NCI-H69 (cell line): ENCODE results near the gene UHMK1.

ENCODE experiments used
- DNase-seq: peaks from one replicate; lab custom pipeline; 2025; lab: John Stamatoyannopoulos, UW

UHMK1 gene

DNA sequence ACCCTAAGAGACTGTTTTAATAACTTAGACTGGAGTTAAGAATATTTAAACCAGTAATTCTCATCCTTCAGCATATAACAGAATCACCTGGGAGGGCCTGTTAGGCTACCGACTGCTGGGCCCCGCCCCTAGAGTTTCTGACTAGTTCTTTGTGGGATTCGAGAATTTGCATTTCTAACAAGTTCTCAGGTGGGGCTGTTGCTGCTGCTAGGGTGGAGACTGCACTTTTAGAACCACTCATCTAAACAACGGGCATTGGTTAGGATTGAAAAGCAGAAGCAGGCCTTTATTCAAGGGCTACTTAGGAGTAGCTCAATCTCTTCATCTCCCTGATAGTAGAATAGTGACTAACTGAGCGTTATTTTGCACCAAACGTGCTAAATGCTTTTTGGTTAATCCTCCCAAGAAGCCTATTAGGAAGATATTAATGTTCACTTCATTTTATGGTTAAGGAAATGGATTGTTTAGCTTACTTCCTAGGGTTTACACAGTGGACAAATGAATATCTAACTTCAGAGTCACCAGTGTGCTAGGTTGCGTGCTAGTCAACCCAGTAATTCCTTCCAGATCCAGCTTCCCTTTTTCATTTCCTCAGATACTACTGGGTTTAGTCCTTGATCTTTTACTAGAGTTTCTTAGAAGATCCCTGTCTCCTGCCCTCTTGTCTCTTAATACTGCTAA lies 32.8 kb downstream of the UHMK1 start:
- DNase-seq = no peak

DNA sequence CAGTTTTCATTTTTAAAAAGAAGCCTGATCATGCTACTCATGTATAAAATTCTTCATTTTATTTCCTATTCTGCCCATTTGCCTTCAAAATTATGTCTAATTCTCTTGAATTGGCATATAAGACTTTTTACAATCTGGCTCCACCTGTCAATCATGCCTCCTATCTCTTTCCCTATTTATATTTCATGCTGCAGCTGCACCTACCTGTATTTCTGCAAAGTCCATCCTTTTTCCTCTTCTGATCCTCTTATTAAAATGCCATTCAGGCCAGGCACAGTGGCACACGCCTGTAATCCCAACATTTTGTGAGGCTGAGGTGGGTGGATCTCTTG lies 33.3 kb downstream of the UHMK1 start:
- no peak for DNase-seq

DNA sequence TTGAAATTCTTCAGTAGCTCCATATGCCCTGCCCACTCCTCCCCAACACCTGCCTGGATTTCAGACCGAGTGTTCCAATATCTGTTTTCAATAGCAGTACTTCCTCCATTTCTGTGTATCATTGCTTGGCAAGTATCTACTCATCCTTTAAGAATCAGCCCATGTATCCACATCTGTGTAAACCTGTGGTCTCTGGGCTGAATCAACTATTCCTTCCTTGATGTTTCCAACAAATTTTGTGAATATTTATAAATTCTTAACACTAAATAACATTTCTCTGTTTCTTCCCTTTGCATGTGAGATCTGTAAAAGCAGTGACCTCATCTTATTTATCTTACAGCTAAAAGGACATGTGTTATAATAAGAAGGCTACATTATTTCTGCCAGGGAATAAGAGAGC lies 37.9 kb downstream of the UHMK1 start:
- DNase-seq = no peak

DNA sequence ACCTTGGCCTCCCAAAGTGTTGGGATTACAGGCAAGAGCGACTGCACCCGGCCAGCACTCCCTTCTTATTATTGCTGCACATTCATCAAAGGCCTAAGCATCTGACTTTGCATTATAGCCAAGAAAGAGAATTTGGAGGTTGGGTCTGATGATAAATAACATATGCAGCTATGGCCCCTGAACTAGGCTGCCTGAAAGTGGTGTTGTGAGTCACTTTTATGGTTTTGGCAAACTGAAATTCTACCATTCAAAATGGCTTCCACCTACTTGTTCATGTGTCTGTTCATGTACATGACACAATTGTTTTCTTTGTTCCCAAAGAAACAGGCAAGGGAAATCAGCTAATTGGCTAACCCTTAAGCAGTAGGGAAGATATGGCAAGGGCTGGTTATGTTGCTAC lies 38.9 kb downstream of the UHMK1 start:
- DNase-seq = no peak

DNA sequence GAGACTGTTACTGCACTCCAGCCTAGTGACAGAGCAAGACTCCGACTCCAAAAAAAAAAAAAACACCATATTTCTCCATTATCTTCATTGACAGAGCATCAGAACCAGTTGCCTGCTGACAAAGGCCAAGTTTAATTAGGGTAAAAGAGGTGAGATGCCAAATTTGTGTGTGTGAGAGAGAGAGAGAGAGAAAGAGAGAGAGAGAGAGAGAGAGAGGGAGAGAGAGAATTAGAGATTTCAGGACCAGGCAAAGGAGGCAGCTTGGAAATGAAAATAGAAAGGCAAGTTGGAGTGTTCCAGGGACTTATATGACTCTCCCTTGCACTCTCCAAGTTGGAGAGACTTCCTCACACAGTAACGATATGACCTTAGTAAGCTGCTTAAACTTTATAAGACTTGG lies 39.6 kb downstream of the UHMK1 start:
- no peak for DNase-seq

DNA sequence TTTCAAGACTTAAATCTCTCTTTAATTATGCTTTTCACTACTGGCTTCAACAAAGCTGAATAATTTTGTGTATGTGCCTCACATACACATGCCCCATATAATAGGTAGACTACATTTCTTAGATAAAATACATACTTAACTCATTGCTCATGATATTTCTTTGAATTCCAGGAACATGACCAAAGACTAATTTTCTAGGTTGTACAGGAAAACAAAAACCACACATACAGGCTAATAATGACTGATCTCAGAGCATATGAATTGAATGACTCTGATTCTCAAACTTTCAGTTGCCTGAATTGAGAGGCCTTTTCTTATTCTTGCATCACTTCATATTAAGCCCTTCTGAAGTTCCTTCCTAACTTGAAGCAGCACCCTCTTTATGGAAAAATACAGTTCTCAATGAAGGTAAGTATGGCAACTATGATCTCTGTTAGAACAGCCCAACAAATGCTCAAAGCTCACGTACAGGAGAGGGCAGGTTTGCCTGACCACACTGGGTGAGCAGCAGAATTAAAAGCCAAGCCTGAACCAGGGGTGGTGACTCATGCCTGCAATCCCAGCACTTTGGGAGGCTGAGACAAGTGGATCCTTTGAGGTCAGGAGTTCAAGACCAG lies 41.3 kb downstream of the UHMK1 start:
- no peak for DNase-seq

DNA sequence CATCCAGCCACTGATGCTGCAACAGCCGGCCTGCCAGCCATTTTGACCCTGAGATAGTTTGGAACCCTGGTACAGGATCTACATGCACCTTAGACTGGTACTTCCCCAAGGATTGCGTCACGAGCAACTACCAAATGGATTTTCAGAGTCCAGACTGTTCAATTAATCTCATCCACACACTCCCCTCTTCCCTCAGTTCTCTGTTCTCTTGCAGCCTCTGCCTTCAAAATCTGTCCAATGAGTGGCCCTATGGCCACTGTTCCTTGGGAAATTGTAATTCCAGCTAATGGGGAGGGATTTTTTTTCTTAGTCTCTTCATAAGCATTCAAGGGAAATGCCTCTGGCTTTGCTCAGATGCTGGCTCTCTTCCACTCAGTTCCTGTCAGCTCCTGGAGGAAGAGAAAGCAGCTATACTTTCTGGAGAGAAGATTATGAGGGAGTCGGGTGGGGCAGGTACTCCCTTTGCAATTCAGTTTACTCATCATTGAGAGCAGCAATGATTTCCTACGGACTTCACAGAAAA lies 44.1 kb downstream of the UHMK1 start:
- no peak for DNase-seq

DNA sequence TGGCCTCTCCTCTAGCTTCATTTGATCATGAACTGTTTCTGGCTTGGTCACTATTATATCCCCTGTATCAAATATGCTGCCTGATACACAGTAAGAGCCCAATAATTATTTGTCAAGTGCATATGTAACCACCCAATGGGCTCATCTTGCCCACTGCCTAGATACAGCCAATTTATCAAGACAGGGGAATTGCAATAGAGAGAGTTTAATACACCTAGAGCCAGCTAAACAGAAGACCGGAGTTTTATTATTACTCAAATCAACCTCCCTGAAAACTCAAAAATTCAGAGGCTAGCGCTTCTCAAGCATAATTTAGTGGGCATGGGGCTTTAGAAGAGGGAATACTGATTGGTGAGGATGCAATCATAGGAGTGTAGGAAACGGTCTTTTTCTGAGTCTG lies 45.6 kb downstream of the UHMK1 start:
- DNase-seq = no peak

DNA sequence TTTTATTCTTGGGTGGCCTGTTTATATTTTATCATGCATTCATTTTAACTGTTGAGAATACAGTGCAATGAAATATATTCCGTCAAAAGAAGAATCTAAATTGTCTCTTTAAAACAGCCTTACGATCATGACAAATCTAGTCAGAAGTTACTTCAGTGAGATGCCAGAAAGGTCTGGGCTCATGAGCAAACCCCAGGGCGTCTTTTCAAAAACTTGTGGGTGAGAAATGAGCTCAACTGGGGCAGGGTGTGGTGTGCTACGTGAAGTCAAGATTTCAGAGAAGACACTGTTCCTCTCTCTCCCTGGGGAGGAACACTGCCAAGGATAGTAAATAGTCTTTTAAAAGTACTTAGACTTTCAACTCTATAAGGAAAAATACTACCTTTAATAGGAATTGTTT lies 50.6 kb downstream of the UHMK1 start:
- DNase-seq = no peak

DNA sequence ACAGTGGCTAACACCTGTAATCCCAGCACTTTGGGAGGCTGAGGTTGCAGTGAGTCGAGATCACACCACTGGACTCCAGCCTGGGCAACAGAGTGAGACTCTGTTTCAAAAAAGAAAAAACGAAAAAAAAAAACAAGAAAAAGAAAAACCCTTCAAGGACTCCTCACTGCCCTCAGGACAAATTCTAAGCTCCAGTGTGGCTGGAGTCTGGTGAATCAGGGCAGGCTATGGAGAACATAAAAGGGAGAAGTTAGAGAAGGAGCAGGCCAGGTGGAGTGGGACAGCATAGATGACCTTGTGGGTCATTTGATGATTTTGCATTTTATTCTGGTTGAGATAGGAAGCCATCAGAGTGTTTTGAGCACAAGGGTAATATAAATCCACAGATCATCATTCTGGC lies 51.4 kb downstream of the UHMK1 start:
- no peak for DNase-seq

DNA sequence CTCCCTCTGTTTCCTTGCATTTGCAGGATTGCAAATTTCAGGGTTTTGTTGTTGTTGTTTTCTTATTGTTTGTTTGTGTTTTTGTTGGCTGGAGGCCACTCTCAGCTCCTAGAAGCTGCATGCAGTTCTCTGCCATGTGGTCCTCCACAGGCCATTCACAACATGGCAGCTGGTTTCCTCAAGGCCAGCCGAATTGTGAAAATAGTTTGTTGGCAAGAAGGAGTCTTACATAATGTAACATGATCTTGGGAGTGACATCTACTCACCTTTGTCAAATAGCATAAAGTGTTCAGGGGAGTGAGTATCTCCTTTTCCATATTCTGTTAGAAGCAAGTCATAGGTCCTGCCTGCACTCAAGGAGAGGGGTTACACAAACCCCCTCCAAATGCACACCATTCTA lies 53.3 kb downstream of the UHMK1 start:
- no peak for DNase-seq

DNA sequence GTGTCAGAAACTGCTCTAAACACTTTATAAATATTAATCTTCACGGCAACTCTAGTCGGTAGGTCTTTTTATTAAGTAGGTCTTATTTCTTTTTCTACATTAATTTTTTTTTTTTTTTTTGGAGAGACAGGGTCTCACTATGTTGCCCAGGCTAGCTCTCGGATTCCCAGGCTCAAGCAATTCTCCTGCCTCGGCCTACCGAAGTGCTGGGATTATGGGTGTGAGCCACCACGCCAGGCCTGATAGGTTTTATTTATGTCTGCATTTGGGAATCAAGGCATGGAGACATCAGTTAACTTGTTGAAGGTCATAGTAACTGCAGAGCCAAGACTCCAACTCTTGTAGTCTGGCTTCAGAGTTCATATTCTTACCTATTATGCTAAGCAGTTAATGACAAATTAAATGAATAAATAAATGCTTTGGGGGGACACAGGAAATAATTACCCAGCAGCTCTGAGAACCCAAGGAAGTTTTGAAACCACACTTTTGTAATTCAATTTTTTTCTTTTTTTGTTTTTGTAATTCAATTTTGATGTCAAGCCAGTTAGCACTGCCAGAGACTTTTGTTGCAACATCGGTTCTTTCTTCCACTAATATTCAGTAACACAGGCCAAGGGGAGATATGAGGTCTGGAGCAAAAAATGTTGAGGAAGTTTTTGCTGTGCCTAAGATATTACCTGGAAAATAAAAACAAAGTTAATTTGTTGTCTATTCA lies 54.5 kb downstream of the UHMK1 start:
- DNase-seq = no peak

DNA sequence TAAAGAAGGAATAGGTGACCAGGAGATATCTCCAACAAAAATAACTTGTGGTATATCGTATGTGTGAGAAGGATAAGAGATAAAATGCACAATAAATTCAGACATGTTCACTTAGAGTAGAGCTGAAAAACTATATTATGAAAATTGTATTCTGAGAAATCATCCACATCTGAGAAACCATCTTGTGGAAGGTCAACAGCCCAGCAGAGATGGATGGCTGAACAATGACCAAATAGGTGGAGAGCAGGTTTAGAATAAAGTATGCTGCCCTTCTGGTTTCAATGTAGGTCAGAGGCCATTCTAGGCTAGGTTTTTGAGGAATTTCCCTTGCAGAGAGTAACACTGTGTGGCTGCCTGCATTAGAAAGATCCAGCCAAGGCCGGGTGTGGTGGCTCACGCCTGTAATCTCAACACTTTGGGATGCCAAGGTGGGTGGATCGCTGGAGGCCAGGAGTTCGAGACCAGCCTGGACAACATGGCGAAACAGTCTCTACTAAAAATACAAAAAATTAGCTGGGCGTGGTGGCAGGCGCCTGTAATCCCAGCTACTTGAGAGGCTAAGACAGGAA lies 55.1 kb downstream of the UHMK1 start:
- DNase-seq = no peak

DNA sequence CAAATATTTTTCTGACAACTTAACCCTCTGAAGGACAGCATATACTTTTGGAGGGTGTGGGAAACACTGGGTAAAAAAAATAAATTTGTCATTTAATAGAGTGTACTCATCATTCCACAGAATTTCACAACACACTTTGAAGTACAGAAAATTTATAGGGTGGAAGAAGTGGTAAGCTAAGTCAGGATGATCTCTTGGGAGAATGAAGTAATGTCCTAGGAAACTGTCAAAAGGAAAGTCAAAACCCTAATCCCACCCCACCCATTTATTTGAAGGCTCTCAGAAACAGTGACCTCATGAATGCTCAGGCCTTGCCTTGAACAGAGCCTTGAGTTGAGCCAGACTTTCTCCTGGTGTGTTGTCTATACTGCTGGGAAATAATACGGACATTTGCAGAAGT lies 56.6 kb downstream of the UHMK1 start:
- no peak for DNase-seq

DNA sequence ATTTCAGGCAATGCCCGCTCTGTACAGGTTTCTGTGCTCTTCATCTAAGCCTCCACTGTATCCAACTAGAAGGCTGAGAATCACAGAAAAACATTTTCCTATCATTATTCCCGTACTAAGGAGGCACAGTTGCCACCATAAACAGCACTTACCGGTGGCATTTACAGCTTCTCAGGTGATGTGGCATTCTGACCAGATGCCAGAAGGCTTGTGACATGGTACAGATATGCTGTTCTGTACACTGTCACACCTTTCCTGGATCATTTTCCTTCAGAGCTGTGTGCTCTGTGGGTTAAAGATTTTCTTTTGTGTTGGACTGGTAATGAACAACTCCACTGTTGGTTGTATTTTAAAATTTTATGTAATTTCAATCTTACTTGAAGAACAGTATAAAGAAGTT lies 59.9 kb downstream of the UHMK1 start:
- no peak for DNase-seq

DNA sequence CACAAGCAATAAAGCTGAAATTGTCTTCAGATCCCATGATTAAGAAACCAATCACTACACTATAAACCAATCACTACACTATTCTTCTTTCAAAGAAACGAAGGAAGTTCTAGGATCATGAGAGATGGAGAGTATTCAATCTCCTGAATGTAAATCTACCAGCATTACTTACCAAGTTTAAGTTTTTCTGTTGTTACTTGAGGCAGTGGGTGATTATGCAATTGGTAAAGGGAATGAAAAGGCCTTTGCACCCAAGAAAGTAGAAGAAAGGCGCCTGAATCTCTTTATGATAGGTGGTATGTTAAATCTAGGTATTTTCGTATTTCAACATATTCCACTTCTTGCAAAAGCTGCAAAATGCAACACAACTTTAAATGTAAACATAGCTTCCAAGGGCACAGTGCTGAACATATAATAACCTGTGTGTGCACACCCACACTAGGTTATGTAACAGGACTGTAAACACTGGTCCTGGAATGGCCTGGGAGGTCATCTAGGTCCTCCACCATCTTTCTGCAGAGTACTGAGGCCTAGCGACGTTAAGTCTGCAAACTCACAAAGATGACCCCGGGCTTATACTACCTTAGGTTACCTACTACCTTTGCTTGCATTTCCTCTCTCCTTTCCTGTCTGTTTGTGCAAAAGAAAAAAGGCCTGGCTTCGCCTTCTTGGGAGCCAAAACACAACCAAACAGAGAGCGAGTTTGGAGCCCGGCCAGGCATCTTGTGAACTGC lies 62.9 kb downstream of the UHMK1 start:
- no peak for DNase-seq

DNA sequence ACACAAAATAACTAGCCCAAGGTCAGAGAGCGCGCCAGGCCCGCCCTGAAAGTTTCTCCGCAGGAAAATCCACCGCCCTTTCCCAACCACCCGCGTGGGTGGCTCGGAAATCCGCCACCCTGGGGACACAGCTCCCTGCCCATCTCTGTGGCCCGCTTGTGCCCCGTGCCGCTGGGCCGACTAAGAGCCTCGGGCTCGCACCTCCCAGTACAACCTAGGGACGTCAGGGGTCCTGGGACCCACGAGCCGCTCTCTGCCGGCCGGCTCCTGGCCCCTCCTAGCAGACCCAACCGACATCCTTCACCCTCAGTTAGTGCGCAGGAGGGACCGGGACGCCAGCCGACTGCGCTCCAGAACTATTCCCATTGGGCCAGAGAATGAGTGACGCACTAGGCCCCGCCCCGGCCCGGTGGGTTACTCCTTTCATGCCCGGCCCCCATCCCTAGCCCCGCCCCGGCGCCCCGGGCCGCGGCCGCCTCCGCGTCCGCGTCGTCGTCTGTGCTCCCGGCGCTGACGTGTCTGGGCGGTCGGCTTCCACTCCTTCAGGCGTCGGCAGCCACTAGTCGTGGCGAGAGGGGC lies 63.5 kb downstream of the UHMK1 start:
- peak; percentile 99 for DNase-seq

DNA sequence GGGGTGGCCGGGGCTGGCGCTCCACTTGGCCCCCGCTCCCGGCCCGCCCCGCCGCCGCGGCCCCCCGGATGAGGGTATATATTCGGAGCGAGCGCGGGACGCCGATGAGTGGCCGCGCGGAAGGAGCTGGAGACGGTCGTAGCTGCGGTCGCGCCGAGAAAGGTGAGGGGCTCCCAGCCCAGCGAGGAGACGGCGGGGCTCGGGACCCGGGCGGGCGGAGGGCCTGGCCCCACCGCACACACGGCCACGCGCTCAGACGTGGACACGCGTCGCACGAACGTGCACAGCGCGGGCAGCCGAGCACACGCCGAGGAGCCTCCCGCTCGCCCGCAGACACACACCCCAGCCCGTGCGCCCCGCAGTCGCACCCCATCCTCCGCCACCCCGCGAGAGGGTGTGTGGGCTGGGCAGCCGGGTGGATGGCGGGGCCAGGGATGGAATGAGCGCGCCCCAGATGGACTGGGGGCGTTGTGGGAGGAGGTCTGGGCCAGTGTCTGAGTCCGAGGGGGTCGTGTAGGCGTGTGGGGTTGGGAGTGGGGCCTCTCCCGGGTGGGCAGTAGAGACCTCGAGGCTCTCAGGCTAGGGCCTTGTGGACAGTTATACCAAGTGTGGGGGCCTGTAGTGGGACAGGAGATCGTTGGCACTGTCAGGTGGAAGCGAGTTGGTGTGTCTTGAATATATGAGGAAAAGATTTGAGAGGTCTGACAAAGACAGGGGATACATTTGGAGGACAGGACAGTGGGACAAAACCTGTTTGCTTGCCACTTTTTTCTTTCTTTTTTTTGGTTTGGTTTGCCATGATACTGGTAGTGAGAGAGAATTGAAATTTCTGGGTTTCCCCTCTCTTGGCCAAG lies 64.2 kb downstream of the UHMK1 start, which contains the start of gene UAP1:
Gene UAP1, plus strand, starts transcription at position 107 of the 854 bp plus-strand sequence. CDS start 4,347 bp downstream, outside the sequence.
- DNase-seq = peak; percentile 59

DNA sequence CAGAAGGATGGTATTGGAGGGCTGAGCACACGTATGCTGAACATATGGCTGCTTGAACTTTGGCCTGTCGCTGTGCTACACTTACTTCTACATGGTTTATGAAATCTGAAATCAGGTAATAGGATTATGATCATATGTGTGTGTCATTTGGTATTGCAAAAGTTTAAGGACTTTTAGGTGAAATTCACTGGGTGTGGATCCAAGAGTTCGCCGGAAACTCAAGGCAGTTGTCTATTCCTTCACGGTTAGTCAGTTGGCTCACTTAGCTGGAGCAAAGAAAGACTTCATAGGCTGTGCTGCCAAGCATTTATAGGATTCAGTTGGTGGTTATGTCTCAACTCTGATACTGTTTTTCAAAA lies 64.8 kb downstream of the UHMK1 start:
- DNase-seq = peak; percentile 46

DNA sequence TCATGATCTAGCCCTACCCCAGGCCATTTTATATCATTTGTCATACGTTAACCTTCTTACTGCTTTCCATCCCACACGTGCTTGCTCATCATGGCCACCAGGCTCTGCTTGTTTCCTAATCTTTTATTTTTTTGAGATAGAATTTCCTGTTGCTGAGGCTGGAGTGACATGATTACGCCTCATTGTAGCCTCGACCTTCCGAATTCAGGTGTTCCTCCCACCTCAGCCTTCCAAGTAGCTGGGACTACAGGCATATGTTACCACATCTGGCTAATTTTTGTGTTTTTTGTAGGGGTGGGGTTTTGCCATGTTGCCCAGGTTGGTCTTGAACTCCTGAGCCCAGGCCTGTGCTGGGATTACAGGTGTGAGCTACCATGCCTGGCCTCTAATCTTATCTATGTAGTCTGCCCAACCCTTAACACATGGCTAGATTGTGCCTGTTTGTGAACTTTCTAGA lies 67.2 kb downstream of the UHMK1 start:
- no peak for DNase-seq

DNA sequence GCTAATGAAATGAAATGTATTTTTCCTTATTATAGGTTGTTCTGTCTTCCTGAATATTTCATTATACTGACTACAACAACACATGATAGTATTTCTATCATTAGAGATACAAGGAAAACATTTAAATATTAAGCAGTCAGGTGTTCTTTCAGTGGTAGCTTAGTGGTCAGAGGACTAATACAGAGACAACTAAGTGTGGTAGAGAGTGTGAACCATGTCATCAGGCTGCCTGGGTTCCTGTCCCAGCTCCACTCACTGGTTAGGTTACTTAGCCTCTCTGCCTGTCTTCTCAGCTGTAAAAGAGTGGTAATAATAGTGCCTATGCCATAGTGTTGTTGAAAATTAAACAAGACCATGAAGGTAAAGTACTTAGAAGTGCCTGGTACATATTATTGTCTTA lies 67.8 kb downstream of the UHMK1 start:
- DNase-seq = no peak
